Ishikawa (cell line): ENCODE data around the gene INSYN2B.

Source experiments
- CEBPB ChIP-seq: IDR thresholded peaks from 2 replicates; pipeline ENCODE4 v1.6.1; 2012
- CREB1 ChIP-seq: IDR thresholded peaks from 2 replicates; pipeline ENCODE4 v1.6.1; 2012; ENCODE audit warnings: low read depth
- MAX ChIP-seq: IDR thresholded peaks from 2 replicates; pipeline ENCODE4 v1.6.1; 2012
- REST ChIP-seq: IDR thresholded peaks from 2 replicates; pipeline ENCODE4 v1.6.1; 2012; ENCODE audit warnings: low read depth, mild to moderate bottlenecking
- USF1 ChIP-seq: IDR thresholded peaks from 2 replicates; pipeline ENCODE4 v1.6.1; 2012

GRCh38 chr5:169945831-169946261, 34.4 kb downstream of the INSYN2B start:
- TF ChIP-seq USF1 (no peak), MAX (no peak), CEBPB (no peak), REST (no peak), CREB1 (no peak)
